GM13976 (cell line): ENCODE results near the gene SMU1.

Experiments
- DNase-seq: peaks from one replicate; pipeline ENCODE4 v3.0.0; 2012; ENCODE audit warnings: low spot score
- CTCF ChIP-seq: IDR thresholded peaks from 2 replicates; pipeline ENCODE4 v1.5.1; 2012; ENCODE audit warnings: borderline replicate concordance, mild to moderate bottlenecking; ENCODE audit not compliant: insufficient read depth; ENCODE audit errors: extremely low read depth, missing control alignments, control extremely low read depth
- in situ Hi-C: fragments of 300-500 bp; cut with MboI; formaldehyde crosslinking; loops from one replicate; pipeline ENCODE4 v1.12.0; 2022; ENCODE audit warnings: low sequenced_read_pairs, mixed read lengths, inconsistent platforms; ENCODE audit not compliant: unreplicated experiment

Gene SMU1

DNA sequence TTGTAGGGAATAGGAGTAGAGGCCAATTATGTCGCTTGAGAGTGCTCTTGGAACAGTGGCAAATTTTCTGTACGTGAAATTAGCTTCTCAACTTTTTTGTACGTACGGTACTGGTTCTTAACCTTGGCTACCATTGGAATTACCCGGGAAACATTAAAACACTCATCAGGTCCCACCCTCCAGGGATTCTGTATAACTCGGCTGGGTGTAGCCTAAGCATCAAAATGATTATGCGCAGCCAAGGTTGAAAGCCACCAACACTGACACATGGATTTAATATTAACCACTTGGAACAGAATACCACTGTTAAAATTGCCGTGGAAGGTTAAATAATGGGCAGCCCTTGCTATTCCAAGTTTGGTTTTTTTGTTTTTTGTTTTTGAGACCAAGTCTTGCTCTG, 34.0 kb downstream of the SMU1 start:
- in situ Hi-C loops: no loop called here
- DNase-seq: no peak
- TF ChIP-seq CTCF: no peak

GRCh38 chr9:33041432-33042188, 34.9 kb downstream of the SMU1 start:
- no peak for TF ChIP-seq CTCF
- no peak for DNase-seq
- in situ Hi-C loops: no loop called here

DNA sequence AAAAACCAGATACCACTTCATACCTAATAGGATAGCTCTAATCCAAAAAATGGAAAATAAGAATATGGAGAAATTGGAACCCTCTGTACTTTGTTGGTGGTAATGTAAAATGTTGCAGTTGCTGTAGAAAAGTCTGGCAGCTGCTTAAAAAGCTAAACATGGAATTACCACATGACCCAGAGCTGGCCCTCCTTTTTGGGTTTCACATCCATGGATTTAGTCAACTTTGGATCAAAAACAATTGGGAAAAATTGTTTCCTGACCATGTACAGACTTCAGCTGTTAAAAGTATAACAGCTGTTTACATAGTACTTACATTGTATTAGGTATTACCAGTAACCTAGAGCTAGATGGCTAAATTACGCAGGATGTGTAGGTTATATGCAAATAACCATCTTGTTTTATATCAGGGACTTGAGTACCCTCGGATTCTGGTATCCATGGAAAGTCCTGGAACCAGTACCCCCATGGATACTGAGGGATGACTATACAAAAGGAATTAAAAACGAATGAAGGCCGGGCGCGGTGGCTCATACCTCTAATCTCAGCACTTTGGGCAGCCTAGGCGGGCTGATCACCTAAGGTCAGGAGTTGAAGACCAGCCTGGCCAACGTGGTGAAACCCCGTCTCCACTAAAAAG, 35.6 kb downstream of the SMU1 start:
- in situ Hi-C loops: no loop called here
- DNase-seq: no peak
- no peak for TF ChIP-seq CTCF

- DNase-seq: no peak
- in situ Hi-C loops: no loop called here
- TF ChIP-seq CTCF: no peak
Measured at GRCh38 chr9:33032865-33033264, 43.6 kb downstream of the SMU1 start.

- no peak for DNase-seq
- TF ChIP-seq CTCF: no peak
- in situ Hi-C loops: no loop called here
Measured at GRCh38 chr9:33032292-33032691, 44.2 kb downstream of the SMU1 start.

DNA sequence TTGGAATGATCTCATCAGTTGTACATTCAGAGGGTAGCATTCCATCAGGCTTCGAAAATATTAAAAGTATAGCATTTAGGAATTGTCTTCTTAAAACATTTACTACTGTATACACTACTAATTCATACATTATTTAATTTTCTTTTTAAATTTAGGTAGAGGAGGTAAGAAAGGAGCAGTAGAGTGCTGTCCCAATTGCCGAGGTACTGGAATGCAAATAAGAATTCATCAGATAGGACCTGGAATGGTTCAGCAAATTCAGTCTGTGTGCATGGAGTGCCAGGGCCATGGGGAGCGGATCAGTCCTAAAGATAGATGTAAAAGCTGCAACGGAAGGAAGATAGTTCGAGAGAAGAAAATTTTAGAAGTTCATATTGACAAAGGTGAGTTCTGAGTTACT, 46.2 kb downstream of the SMU1 start:
- no peak for TF ChIP-seq CTCF
- no peak for DNase-seq
- in situ Hi-C loops: no loop called here
